ENCODE data around the gene TSPAN8.
"Not testable (repeated sequence)": the region's sequence is repeated elsewhere in the genome, so short reads cannot be mapped to it uniquely, and the experiment has no call there.

The TSPAN8 gene

GRCh38 chr12:71157601-71158233 is at the start of gene TSPAN8:
TSPAN8 (minus strand) TSS chr12:71157999; CDS start chr12:71157678, 321 bp downstream.
- DNase-seq: no peak

GRCh38 chr12:71201136-71201679 is 43.4 kb upstream of the TSPAN8 start:
- DNase-seq: no peak

- no peak for DNase-seq
Measured at GRCh38 chr12:71200706-71201105, 42.9 kb upstream of the TSPAN8 start.

- DNase-seq: no peak
Measured at GRCh38 chr12:71197460-71197859, 39.7 kb upstream of the TSPAN8 start.

GRCh38 chr12:71195338-71195896 is 37.6 kb upstream of the TSPAN8 start:
- no peak for DNase-seq

- no peak for DNase-seq
Measured at GRCh38 chr12:71194657-71195056, 36.9 kb upstream of the TSPAN8 start.

- no peak for DNase-seq
Measured at GRCh38 chr12:71193041-71193440, 35.2 kb upstream of the TSPAN8 start.

GRCh38 chr12:71191509-71192196 is 33.9 kb upstream of the TSPAN8 start:
- no peak for DNase-seq

- no peak for DNase-seq
Measured at GRCh38 chr12:71190822-71191221, 33.0 kb upstream of the TSPAN8 start.

GRCh38 chr12:71187379-71187778 is 29.6 kb upstream of the TSPAN8 start:
- DNase-seq: no peak

GRCh38 chr12:71186571-71187288 is 28.9 kb upstream of the TSPAN8 start:
- no peak for DNase-seq

GRCh38 chr12:71183846-71184245 is 26.0 kb upstream of the TSPAN8 start:
- DNase-seq: no peak

- no peak for DNase-seq
Measured at GRCh38 chr12:71183018-71183417, 25.2 kb upstream of the TSPAN8 start.

GRCh38 chr12:71178162-71178561 is 20.4 kb upstream of the TSPAN8 start:
- no peak for DNase-seq

- no peak for DNase-seq
Measured at GRCh38 chr12:71174825-71175224, 17.0 kb upstream of the TSPAN8 start.

GRCh38 chr12:71174146-71174545 is 16.3 kb upstream of the TSPAN8 start:
- no peak for DNase-seq

GRCh38 chr12:71170456-71170855 is 12.7 kb upstream of the TSPAN8 start:
- no peak for DNase-seq

GRCh38 chr12:71169286-71169685 is 11.5 kb upstream of the TSPAN8 start:
- no peak for DNase-seq

- no peak for DNase-seq
Measured at GRCh38 chr12:71166862-71167496, 9.2 kb upstream of the TSPAN8 start.

- DNase-seq: no peak
Measured at GRCh38 chr12:71166280-71166679, 8.5 kb upstream of the TSPAN8 start.

GRCh38 chr12:71165780-71166179 is 8.0 kb upstream of the TSPAN8 start:
- DNase-seq: not testable (repeated sequence)

- no peak for DNase-seq
Measured at GRCh38 chr12:71164568-71165197, 6.9 kb upstream of the TSPAN8 start.

Data from stimulated activated CD4-positive, alpha-beta T cell treated with anti-CD3 and anti-CD28 coated beads, Interleukin-1b, Interleukin-23, amount 100 ng/mL, for 48 hours (primary cell).